GM23338 (cell line): ENCODE results near the gene DDX56. TPM values are rescaled to one million over a fixed set of nuclear protein-coding genes. Genes with fewer than 3 reads are reported as not detected.

Source experiments
- ATAC-seq: fragments of 200-7000 bp; cut with Tn5 transposase; 3 replicates; pipeline ENCODE4 v1.9.1; 2020
- DNase-seq: peaks from one replicate; pipeline ENCODE4 v3.0.0-alpha.2; 2015; ENCODE audit warnings: low spot score
- H2AFZ ChIP-seq: fragments of 200-600 bp; sonication (generic); 2 replicates; pipeline ENCODE4 v1.8.0; 2016; ENCODE audit warnings: antibody characterized with exemption, mild to moderate bottlenecking, moderate library complexity
- H3F3A ChIP-seq: fragments of 200-600 bp; sonication (generic); replicated peaks from 2 replicates; pipeline ENCODE4 v1.8.0; 2017; ENCODE audit warnings: antibody characterized with exemption, mixed run types, low read depth
- H3K27ac ChIP-seq: fragments of 200-600 bp; sonication (generic); 2 replicates; pipeline ENCODE4 v1.6.1; 2016; ENCODE audit warnings: low read depth
- H3K27me3 ChIP-seq: fragments of 200-600 bp; sonication (generic); 2 replicates; pipeline ENCODE4 v1.8.0; 2016; ENCODE audit warnings: mild to moderate bottlenecking, mixed run types, moderate library complexity; ENCODE audit not compliant: insufficient read depth
- H3K36me3 ChIP-seq: fragments of 200-600 bp; sonication (generic); 2 replicates; pipeline ENCODE4 v1.8.0; 2016; ENCODE audit warnings: mild to moderate bottlenecking; ENCODE audit not compliant: insufficient read depth
- H3K4me1 ChIP-seq: fragments of 200-600 bp; sonication (generic); 2 replicates; pipeline ENCODE4 v1.8.0; 2016; ENCODE audit warnings: mild to moderate bottlenecking, moderate library complexity; ENCODE audit not compliant: insufficient read depth
- H3K4me2 ChIP-seq: fragments of 200-600 bp; sonication (generic); 2 replicates; pipeline ENCODE4 v1.7.1; 2017; ENCODE audit warnings: mixed run types
- H3K4me3 ChIP-seq: fragments of 200-600 bp; sonication (generic); 2 replicates; pipeline ENCODE4 v1.6.1; 2016; ENCODE audit warnings: mixed run types
- H3K79me2 ChIP-seq: fragments of 200-600 bp; sonication (generic); replicated peaks from 2 replicates; pipeline ENCODE4 v1.8.0; 2017; ENCODE audit warnings: mild to moderate bottlenecking; ENCODE audit not compliant: insufficient read depth
- H3K9me2 ChIP-seq: fragments of 200-600 bp; sonication (generic); 2 replicates; pipeline ENCODE4 v1.8.0; 2017; ENCODE audit not compliant: insufficient read depth
- H4K20me1 ChIP-seq: fragments of 200-600 bp; sonication (generic); replicated peaks from 2 replicates; pipeline ENCODE4 v1.8.0; 2017; ENCODE audit warnings: mild to moderate bottlenecking; ENCODE audit not compliant: insufficient read depth
- H3K27ac Mint-ChIP-seq: 2 replicates; pipeline ENCODE4 v1.8.0; 2020; ENCODE audit warnings: inconsistent platforms, mild to moderate bottlenecking, moderate library complexity, mixed read lengths
- H3K27me3 Mint-ChIP-seq: 3 replicates; pipeline ENCODE4 v1.8.0; 2022; ENCODE audit warnings: low read depth, mild to moderate bottlenecking, moderate library complexity, mixed read lengths, inconsistent platforms; ENCODE audit not compliant: insufficient read depth, poor library complexity
- H3K36me3 Mint-ChIP-seq: 3 replicates; pipeline ENCODE4 v1.8.0; 2021; ENCODE audit warnings: low read depth, mild to moderate bottlenecking, inconsistent platforms, moderate library complexity, mixed read lengths
- H3K4me1 Mint-ChIP-seq: 3 replicates; pipeline ENCODE4 v1.8.0; 2020; ENCODE audit warnings: mild to moderate bottlenecking, inconsistent platforms, mixed read lengths
- H3K4me3 Mint-ChIP-seq: 3 replicates; pipeline ENCODE4 v1.8.0; 2021; ENCODE audit warnings: moderate library complexity, mild to moderate bottlenecking, inconsistent platforms, mixed read lengths
- H3K9me3 Mint-ChIP-seq: 3 replicates; pipeline ENCODE4 v1.8.0; 2020; ENCODE audit warnings: moderate library complexity, mild to moderate bottlenecking, inconsistent platforms, mixed read lengths
- CREB1 ChIP-seq: fragments of 250-450 bp; sonication (Bioruptor Pico); IDR thresholded peaks from 2 replicates; pipeline ENCODE4 v1.5.0; 2020; ENCODE audit warnings: low read depth, mild to moderate bottlenecking, moderate library complexity
- CTCF ChIP-seq, 2 experiments: fragments of 200-600 bp in 1 of 2; sonication (generic) in 1 of 2; conservative IDR thresholded peaks; 2 replicates each; pipeline versions ENCODE4 v1.5.1 to v1.6.1; 2016 to 2017; ENCODE audit warnings: antibody characterized with exemption in 2 of 2, low read depth in 2 of 2, mild to moderate bottlenecking in 2 of 2, moderate library complexity in 1 of 2
- ETS1 ChIP-seq: IDR thresholded peaks from 2 replicates; pipeline ENCODE4 v1.6.1; 2016; ENCODE audit warnings: antibody characterized with exemption
- EZH2 ChIP-seq: fragments of 200-600 bp; sonication (generic); IDR thresholded peaks from one replicate; pipeline ENCODE4 v1.8.0; 2017; ENCODE audit warnings: antibody characterized with exemption, mild to moderate bottlenecking, low read depth; ENCODE audit not compliant: unreplicated experiment
- EZH2phosphoT487 ChIP-seq: fragments of 200-600 bp; sonication (generic); IDR thresholded peaks from one replicate; pipeline ENCODE4 v1.8.1; 2018; ENCODE audit warnings: antibody characterized with exemption; ENCODE audit not compliant: unreplicated experiment
- JUNB ChIP-seq: IDR thresholded peaks from one replicate; pipeline ENCODE4 v1.6.1; 2016; ENCODE audit warnings: antibody characterized with exemption; ENCODE audit not compliant: unreplicated experiment
- NANOG ChIP-seq: IDR thresholded peaks from 2 replicates; pipeline ENCODE4 v1.6.1; 2016; ENCODE audit warnings: antibody characterized with exemption, borderline replicate concordance
- POLR2AphosphoS5 ChIP-seq: IDR thresholded peaks from 2 replicates; pipeline ENCODE4 v1.6.1; 2016; ENCODE audit warnings: antibody characterized with exemption, low read depth
- REST ChIP-seq: IDR thresholded peaks from one replicate; pipeline ENCODE4 v1.6.1; 2018; ENCODE audit warnings: antibody characterized with exemption; ENCODE audit not compliant: unreplicated experiment
- STAT1 ChIP-seq: IDR thresholded peaks from one replicate; pipeline ENCODE4 v1.6.1; 2016; ENCODE audit warnings: antibody characterized with exemption; ENCODE audit not compliant: unreplicated experiment
- ZNF114 ChIP-seq: fragments of 250-450 bp; sonication (Bioruptor Pico); IDR thresholded peaks from 2 replicates; pipeline ENCODE4 v1.5.0; 2020; ENCODE audit warnings: mild to moderate bottlenecking, moderate library complexity
- ZNF331 ChIP-seq: fragments of 250-450 bp; sonication (Bioruptor Pico); IDR thresholded peaks from 2 replicates; pipeline ENCODE4 v1.5.0; 2020; ENCODE audit warnings: low read depth, mild to moderate bottlenecking, moderate library complexity
- ZNF462 ChIP-seq: fragments of 250-450 bp; sonication (Bioruptor Pico); IDR thresholded peaks from 2 replicates; pipeline ENCODE4 v1.5.0; 2020; ENCODE audit warnings: mild to moderate bottlenecking, moderate library complexity
- polyA plus RNA-seq: library from polyadenylated mRNA; unstranded; fragments of >200 nt; fragmentation: Nextera tagmentation; extraction: Ambion mirVana; gene quantifications from 2 replicates; pipeline ENCODE4 v1.2.1, GENCODE V29; 2016
- total RNA-seq: library from RNA; depleted of rRNA; stranded (reverse); fragments of >200 nt; shearing (Covaris generic); gene quantifications from 2 replicates; pipeline ENCODE4 v1.2.3, GENCODE V29; 2014

The DDX56 gene
- total and polyA plus RNA-seq, 2 experiments from 2014 or later: 44.1 to 72.3 TPM

GRCh38 chr7:44548893-44549292 is 24.8 kb downstream of the DDX56 start:
- no peaks in the 10 kb centered on the region for H3K36me3 Mint-ChIP-seq

More at GRCh38 chr7:44548893-44549292, 24.8 kb downstream of the DDX56 start:
- H3K27ac ChIP-seq: no peak overlapping the region
- DNase-seq (no peak), ATAC-seq (no peak)
- no peaks in the 10 kb centered on the region for H3K36me3 ChIP-seq
- no peaks in the 10 kb centered on the region for H3K9me2 ChIP-seq
- no peaks in the 10 kb centered on the region for H3K79me2 ChIP-seq
- TF ChIP-seq EZH2 (no peak), REST (no peak), ZNF114 (CRISPR knock-in tag) (no peak), ETS1 (no peak), EZH2phosphoT487 (no peak), JUNB (no peak), ZNF331 (CRISPR knock-in tag) (no peak), ZNF462 (CRISPR knock-in tag) (no peak), CREB1 (CRISPR knock-in tag) (no peak), NANOG (no peak), STAT1 (no peak), POLR2AphosphoS5 (no peak), CTCF (conservative IDR thresholded peaks at IDR 0.05; ENCODE audit: low read depth in 2 of 2) (no peak)
- no peak overlapping the region for H2AFZ ChIP-seq
- no peaks in the 10 kb centered on the region for H3K9me3 Mint-ChIP-seq
- peaks cover 7% of the 10 kb centered on the region for H3K27me3 Mint-ChIP-seq
- peaks cover 5% of the 10 kb centered on the region; the same call in 2 of the 3 replicates for H3K4me1 Mint-ChIP-seq
- H4K20me1 ChIP-seq: no peaks in the 10 kb centered on the region
- H3F3A ChIP-seq: no peaks in the 10 kb centered on the region
- no peak overlapping the region for H3K4me3 Mint-ChIP-seq
- H3K4me1 ChIP-seq: no peaks in the 10 kb centered on the region
- no peak overlapping the region for H3K4me2 ChIP-seq
- H3K27me3 ChIP-seq: no peaks in the 10 kb centered on the region
- H3K4me3 ChIP-seq: no peak overlapping the region
- H3K27ac Mint-ChIP-seq: no peak overlapping the region
